ENCODE data around the gene CNIH3.

DNA sequence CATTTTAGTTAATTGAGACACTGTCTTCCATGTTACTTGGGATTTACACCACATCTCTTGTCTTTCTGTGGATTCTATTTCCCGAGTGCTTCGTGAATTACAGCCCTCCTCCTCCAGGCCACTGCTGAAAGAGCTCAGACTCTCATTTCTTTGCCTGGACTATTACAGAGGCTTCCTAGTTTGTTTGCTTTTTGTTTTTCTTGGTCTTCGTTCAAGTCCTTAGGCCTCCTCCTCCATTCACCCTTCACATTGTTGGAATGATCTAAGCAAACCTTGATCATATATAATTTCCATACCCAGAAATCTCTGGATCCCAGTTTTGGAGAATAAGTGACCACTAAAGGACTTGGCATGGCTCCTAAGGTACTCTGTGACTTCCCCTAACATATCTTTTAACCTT is 94.1 kb downstream of the CNIH3 start:
- TF ChIP-seq, protein P1, sequence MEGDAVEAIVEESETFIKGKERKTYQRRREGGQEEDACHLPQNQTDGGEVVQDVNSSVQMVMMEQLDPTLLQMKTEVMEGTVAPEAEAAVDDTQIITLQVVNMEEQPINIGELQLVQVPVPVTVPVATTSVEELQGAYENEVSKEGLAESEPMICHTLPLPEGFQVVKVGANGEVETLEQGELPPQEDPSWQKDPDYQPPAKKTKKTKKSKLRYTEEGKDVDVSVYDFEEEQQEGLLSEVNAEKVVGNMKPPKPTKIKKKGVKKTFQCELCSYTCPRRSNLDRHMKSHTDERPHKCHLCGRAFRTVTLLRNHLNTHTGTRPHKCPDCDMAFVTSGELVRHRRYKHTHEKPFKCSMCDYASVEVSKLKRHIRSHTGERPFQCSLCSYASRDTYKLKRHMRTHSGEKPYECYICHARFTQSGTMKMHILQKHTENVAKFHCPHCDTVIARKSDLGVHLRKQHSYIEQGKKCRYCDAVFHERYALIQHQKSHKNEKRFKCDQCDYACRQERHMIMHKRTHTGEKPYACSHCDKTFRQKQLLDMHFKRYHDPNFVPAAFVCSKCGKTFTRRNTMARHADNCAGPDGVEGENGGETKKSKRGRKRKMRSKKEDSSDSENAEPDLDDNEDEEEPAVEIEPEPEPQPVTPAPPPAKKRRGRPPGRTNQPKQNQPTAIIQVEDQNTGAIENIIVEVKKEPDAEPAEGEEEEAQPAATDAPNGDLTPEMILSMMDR (IDR thresholded peaks at IDR 0.05), result no peak
- no peak for TF ChIP-seq POLR2AphosphoS5 (IDR thresholded peaks at IDR 0.05)
- TF ChIP-seq POLR2A (IDR thresholded peaks at IDR 0.05), result no peak

All from breast epithelium (tissue), 3 donors.